GM12865 (cell line): ENCODE measurements around the gene KCNT1.
"Not testable (repeated sequence)": the region's sequence is repeated elsewhere in the genome, so short reads cannot be mapped to it uniquely, and the experiment has no call there.

ENCODE experiments used
- DNase-seq: peaks from one replicate; pipeline ENCODE4 v3.0.0; 2010; ENCODE audit warnings: low read depth
- H3K4me3 ChIP-seq: 2 replicates; pipeline ENCODE4 v1.5.1; 2011; ENCODE audit warnings: mild to moderate bottlenecking, low read depth, low read length, control low read depth
- CTCF ChIP-seq: IDR thresholded peaks from 2 replicates; pipeline ENCODE4 v1.5.1; 2011; ENCODE audit warnings: low read length, control low read depth, low read depth, inconsistent platforms; ENCODE audit not compliant: insufficient read depth; ENCODE audit errors: missing control alignments

The KCNT1 gene

GRCh38 chr9:135666534-135667462 is 35.2 kb upstream of the KCNT1 start:
- no peak overlapping the region for H3K4me3 ChIP-seq
- no peak for DNase-seq
- TF ChIP-seq CTCF: no peak

GRCh38 chr9:135667463-135668001 is 34.5 kb upstream of the KCNT1 start:
- H3K4me3 ChIP-seq: no peak overlapping the region
- no peak for TF ChIP-seq CTCF
- no peak for DNase-seq

- not testable (repeated sequence) for DNase-seq
These were observed 33.0 kb upstream of the KCNT1 start for GRCh38 chr9:135669018-135669417.

GRCh38 chr9:135669616-135670285 is 32.2 kb upstream of the KCNT1 start:
- no peak for DNase-seq
- no peak overlapping the region for H3K4me3 ChIP-seq
- TF ChIP-seq CTCF: no peak

More at GRCh38 chr9:135669018-135669417, 33.0 kb upstream of the KCNT1 start:
- not testable (repeated sequence) for H3K4me3 ChIP-seq

GRCh38 chr9:135670721-135671590 is 31.0 kb upstream of the KCNT1 start:
- no peak overlapping the region for H3K4me3 ChIP-seq
- DNase-seq: no peak
- TF ChIP-seq CTCF: no peak

GRCh38 chr9:135671591-135672041 is 30.4 kb upstream of the KCNT1 start:
- no peak for DNase-seq
- no peak for TF ChIP-seq CTCF
- H3K4me3 ChIP-seq: no peak overlapping the region

GRCh38 chr9:135672786-135673185 is 29.2 kb upstream of the KCNT1 start:
- DNase-seq: not testable (repeated sequence)

More at GRCh38 chr9:135672786-135673185, 29.2 kb upstream of the KCNT1 start:
- H3K4me3 ChIP-seq: not testable (repeated sequence)
